Measurements from ENCODE around the gene ANKRD11.

GRCh38 chr16:89443727-89444084 lies 46.7 kb downstream of the ANKRD11 start:
- TF ChIP-seq CTCF (IDR thresholded peaks at IDR 0.05; ENCODE audit: poor library complexity, severe bottlenecking) (no peak), EZH2 (IDR thresholded peaks at IDR 0.05; ENCODE audit: borderline replicate concordance, insufficient read depth, low read length, poor library complexity, severe bottlenecking) (no peak), POLR2AphosphoS5 (IDR thresholded peaks at IDR 0.05) (no peak), MXI1 (conservative IDR thresholded peaks at IDR 0.05; ENCODE audit: poor library complexity, severe bottlenecking) (no peak), EP300 (conservative IDR thresholded peaks at IDR 0.05; ENCODE audit: poor library complexity, severe bottlenecking) (no peak), TAF1 (IDR thresholded peaks at IDR 0.05; ENCODE audit: low read depth) (no peak), RAD21 (conservative IDR thresholded peaks at IDR 0.05) (no peak), SMC3 (conservative IDR thresholded peaks at IDR 0.05; ENCODE audit: poor library complexity) (no peak)
